Kidney (tissue), 14 donors: ENCODE results near the gene UMPS. TPM values are rescaled to one million over a fixed set of nuclear protein-coding genes. Genes with fewer than 3 reads are reported as not detected.

Experiments used
- DNase-seq, 5 donors: peaks; one replicate each; pipeline ENCODE4 v3.0.0-alpha.2; 2013 to 2020
- FAIRE-seq: peaks from 2 replicates; lab custom pipeline; 2012; peaks lifted over from hg19 to GRCh38; lab: Jason Lieb, UNC
- H3K27ac ChIP-seq, 2 donors: one replicate each; pipeline ENCODE4 v1.7.0; 2013; ENCODE audit warnings: low read depth in 2 of 2, low read length in 2 of 2, inconsistent platforms in 1 of 2
- H3K27me3 ChIP-seq: one replicate; pipeline ENCODE4 v1.7.1; 2013; ENCODE audit warnings: low read length, inconsistent platforms; ENCODE audit not compliant: control insufficient read depth, insufficient read depth
- H3K36me3 ChIP-seq, 3 donors: one replicate each; pipeline versions ENCODE4 v1.7.0 to v1.7.1; 2013; ENCODE audit warnings: low read length in 3 of 3, control low read depth in 1 of 3, inconsistent platforms in 1 of 3; ENCODE audit not compliant: insufficient read depth in 3 of 3, control insufficient read depth in 2 of 3
- H3K4me1 ChIP-seq, 3 donors: one replicate each; pipeline versions ENCODE4 v1.7.0 to v1.7.1; 2013; ENCODE audit warnings: low read length in 3 of 3, inconsistent platforms in 1 of 3, low read depth in 1 of 3; ENCODE audit not compliant: control insufficient read depth in 2 of 3, insufficient read depth in 2 of 3
- H3K4me3 ChIP-seq, 3 donors: one replicate each; pipeline versions ENCODE4 v1.7.0 to v1.8.1; 2013; ENCODE audit warnings: low read length in 3 of 3, control low read depth in 1 of 3, inconsistent platforms in 1 of 3
- H3K9ac ChIP-seq, 3 donors: one replicate each; pipeline versions ENCODE4 v1.7.0 to v1.7.1; 2013; ENCODE audit warnings: low read length in 3 of 3, control low read depth in 1 of 3, inconsistent platforms in 1 of 3
- H3K9me3 ChIP-seq, 3 donors: one replicate each; pipeline versions ENCODE4 v1.7.0 to v1.7.1; 2013; ENCODE audit warnings: low read length in 3 of 3, control low read depth in 1 of 3, inconsistent platforms in 1 of 3; ENCODE audit not compliant: control insufficient read depth in 2 of 3, insufficient read depth in 1 of 3
- intact Hi-C: fragments of 100-400 bp; cut with DNase I; formaldehyde crosslinking; loops from one replicate; pipeline ENCODE4 v1.11.1; 2022
- polyA plus RNA-seq: library from polyadenylated mRNA; stranded (reverse); fragments of 350-450 nt; fragmentation: Illumina TruSeq; extraction: RNeasy Lipid Tissue Mini Kit (QIAGEN cat#74804); gene quantifications from one replicate; pipeline ENCODE4 v1.2.3, GENCODE V29; 2014; ENCODE audit warnings: low read depth, low replicate concordance; ENCODE audit not compliant: insufficient read depth
- total RNA-seq: library from RNA; stranded (reverse); fragmentation: NEBNext Ultra II Directional; extraction: Animal tissue kit (Norgen Biotek cat#: 25700); gene quantifications from one replicate; pipeline ENCODE4 v1.2.1, GENCODE V29; 2021
- TF ChIP-seq, protein P1 (sequence below): IDR thresholded peaks from 3 replicates; pipeline ENCODE4 v1.5.1; 2012; ENCODE audit warnings: mild to moderate bottlenecking, moderate library complexity, borderline replicate concordance; ENCODE audit not compliant: insufficient read depth; ENCODE audit errors: extremely low read depth
- donor health status: control.
- donor health status: control.
- donor health status: control.
- donor health status: control.
- donor health status: control.
- donor health status: DM: yes; HTN: yes; CAD: no.
- donor health status: Normal renal cell carcinoma (clear cell type).

Gene UMPS
- total and polyA plus RNA-seq, 2 donors from 2014 or later: 24.7 to 25.7 TPM

DNA sequence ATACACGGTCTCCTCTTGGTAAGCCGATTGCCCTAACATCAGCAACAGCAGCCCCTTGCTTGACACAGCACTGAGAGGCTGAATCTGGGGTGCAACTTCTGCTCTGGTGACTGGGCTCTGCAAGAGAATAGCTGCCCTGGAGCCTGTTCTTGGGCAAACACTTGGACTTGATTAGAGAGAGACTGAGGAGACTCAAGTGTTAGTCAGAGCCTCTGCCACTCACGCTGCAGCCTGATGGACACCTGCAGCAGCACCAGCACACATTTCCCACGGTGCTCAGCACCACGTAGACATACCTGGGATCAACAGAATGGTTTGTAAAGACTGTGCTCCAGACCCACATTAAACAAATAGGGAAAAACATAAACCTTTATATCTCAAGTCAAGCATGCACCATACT, 35.8 kb upstream of the UMPS start:
- intact Hi-C loops: no loop called here
- TF ChIP-seq, protein P1, sequence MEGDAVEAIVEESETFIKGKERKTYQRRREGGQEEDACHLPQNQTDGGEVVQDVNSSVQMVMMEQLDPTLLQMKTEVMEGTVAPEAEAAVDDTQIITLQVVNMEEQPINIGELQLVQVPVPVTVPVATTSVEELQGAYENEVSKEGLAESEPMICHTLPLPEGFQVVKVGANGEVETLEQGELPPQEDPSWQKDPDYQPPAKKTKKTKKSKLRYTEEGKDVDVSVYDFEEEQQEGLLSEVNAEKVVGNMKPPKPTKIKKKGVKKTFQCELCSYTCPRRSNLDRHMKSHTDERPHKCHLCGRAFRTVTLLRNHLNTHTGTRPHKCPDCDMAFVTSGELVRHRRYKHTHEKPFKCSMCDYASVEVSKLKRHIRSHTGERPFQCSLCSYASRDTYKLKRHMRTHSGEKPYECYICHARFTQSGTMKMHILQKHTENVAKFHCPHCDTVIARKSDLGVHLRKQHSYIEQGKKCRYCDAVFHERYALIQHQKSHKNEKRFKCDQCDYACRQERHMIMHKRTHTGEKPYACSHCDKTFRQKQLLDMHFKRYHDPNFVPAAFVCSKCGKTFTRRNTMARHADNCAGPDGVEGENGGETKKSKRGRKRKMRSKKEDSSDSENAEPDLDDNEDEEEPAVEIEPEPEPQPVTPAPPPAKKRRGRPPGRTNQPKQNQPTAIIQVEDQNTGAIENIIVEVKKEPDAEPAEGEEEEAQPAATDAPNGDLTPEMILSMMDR: no peak
- no peak overlapping the region for H3K27ac ChIP-seq
- FAIRE-seq (no peak), DNase-seq (no peak)
- H3K4me3 ChIP-seq: no peak overlapping the region
- no peaks in the 10 kb centered on the region for H3K36me3 ChIP-seq
- H3K9me3 ChIP-seq: no peaks in the 10 kb centered on the region
- no peaks in the 10 kb centered on the region for H3K4me1 ChIP-seq
- H3K9ac ChIP-seq: no peak overlapping the region
- H3K27me3 ChIP-seq: no peaks in the 10 kb centered on the region

DNA sequence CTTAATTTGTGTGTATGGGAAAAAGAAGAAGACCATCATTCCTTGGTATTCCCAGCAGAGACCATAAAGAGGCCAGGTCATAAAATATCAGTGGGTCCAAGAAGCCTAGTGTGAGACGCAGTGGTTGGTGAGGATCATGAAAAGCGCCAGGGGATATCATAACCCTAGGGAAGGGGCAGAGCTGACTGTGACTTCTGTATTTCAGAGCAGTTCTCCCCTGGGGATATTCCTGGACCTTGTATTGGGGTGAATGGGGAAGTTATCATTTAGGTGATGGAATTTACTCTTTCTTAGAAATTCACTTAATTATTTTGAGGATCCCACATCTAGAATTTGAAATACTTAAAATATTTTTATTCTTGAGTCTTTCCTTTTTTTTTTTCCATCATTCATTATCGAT, 34.9 kb upstream of the UMPS start:
- DNase-seq (no peak), FAIRE-seq (no peak)
- TF ChIP-seq, protein P1: no peak
- no peak overlapping the region for H3K4me3 ChIP-seq
- no peaks in the 10 kb centered on the region for H3K36me3 ChIP-seq
- H3K4me1 ChIP-seq: no peaks in the 10 kb centered on the region
- intact Hi-C loops: no loop called here
- H3K9ac ChIP-seq: no peak overlapping the region
- no peaks in the 10 kb centered on the region for H3K27me3 ChIP-seq
- no peak overlapping the region for H3K27ac ChIP-seq
- H3K9me3 ChIP-seq: no peaks in the 10 kb centered on the region

DNA sequence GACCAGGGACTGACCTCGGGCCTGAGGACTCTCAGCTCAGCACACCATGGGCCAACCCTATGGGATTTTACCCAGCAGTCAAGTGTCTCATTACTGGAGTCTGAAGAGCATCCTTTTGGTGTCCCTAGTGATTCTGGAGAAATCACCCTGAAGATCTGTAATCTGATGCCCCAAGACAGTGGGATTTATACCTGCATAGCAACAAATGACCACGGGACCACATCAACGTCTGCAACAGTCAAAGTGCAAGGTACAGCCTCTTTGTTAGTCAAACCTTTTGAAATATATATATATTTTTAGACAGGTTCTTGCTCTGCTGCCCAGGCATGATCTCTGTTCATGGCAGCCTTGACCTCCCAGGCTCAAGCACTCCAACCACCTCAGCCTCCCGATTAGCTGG, 34.2 kb upstream of the UMPS start:
- DNase-seq (no peak), FAIRE-seq (no peak)
- Histone ChIP-seq H3K9ac (no peak overlapping the region), H3K36me3 (no peaks in the 10 kb centered on the region), H3K9me3 (no peaks in the 10 kb centered on the region), H3K4me3 (no peak overlapping the region), H3K4me1 (no peaks in the 10 kb centered on the region), H3K27me3 (no peaks in the 10 kb centered on the region), H3K27ac (no peak overlapping the region)
- TF ChIP-seq, protein P1: no peak
- intact Hi-C loops: no loop called here

DNA sequence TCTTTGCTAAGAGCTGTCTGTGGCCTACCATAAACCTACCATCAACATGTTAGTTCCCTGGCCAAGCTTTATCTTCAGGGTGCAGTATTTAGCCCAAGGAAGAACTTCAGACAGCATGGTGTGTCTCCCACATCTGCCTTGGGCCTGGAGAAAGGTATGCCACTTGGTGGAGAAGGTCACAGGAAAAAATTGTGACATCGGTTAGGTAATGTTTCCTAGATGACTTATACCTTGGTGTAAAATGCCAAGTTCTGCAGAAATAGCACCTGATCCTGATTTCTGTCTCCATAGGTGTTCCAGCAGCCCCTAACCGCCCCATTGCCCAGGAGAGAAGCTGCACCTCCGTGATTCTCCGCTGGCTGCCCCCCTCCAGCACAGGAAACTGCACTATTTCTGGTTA, 33.0 kb upstream of the UMPS start:
- DNase-seq: no peak
- no peaks in the 10 kb centered on the region for H3K4me1 ChIP-seq
- TF ChIP-seq, protein P1: no peak
- no peaks in the 10 kb centered on the region for H3K9me3 ChIP-seq
- H3K27me3 ChIP-seq: no peaks in the 10 kb centered on the region
- H3K4me3 ChIP-seq: no peak overlapping the region
- no peaks in the 10 kb centered on the region for H3K36me3 ChIP-seq
- intact Hi-C loops: no loop called here
- H3K9ac ChIP-seq: no peak overlapping the region
- no peak overlapping the region for H3K27ac ChIP-seq
- no peak for FAIRE-seq
